HFFc6 (cell line): Measurements from ENCODE around the gene RASA4B. TPM values are rescaled to one million over a fixed set of nuclear protein-coding genes. Genes with fewer than 3 reads are reported as not detected.

Experiments
- DNase-seq: peaks from one replicate; pipeline ENCODE4 v3.0.0-alpha.2; 2018
- H3K27ac Mint-ChIP-seq: 2 replicates; pipeline ENCODE4 v1.8.0; 2020; ENCODE audit warnings: mild to moderate bottlenecking, mixed read lengths
- H3K27me3 Mint-ChIP-seq: 2 replicates; pipeline ENCODE4 v1.8.0; 2021; ENCODE audit warnings: mild to moderate bottlenecking, moderate library complexity, mixed read lengths; ENCODE audit not compliant: insufficient read depth
- H3K36me3 Mint-ChIP-seq: 2 replicates; pipeline ENCODE4 v1.8.0; 2021; ENCODE audit warnings: low read depth, mixed read lengths
- H3K4me1 Mint-ChIP-seq: 2 replicates; pipeline ENCODE4 v1.8.0; 2020; ENCODE audit warnings: low read depth, mixed read lengths
- H3K4me3 Mint-ChIP-seq: 2 replicates; pipeline ENCODE4 v1.8.0; 2020; ENCODE audit warnings: mild to moderate bottlenecking, moderate library complexity, mixed read lengths
- H3K9me3 Mint-ChIP-seq: 2 replicates; pipeline ENCODE4 v1.8.0; 2020; ENCODE audit warnings: mild to moderate bottlenecking, mixed read lengths
- total RNA-seq, 6 experiments: library from RNA; stranded (reverse); fragmentation: NEBNext Ultra II Directional; extraction: Animal tissue kit (Norgen Biotek cat#: 25700); gene quantifications; 2 replicates in 1 of 6; 3 replicates in 5 of 6; pipeline ENCODE4 v1.2.3, GENCODE V29; 2021
- TF ChIP-seq, protein P1 (sequence below): fragments of 200-600 bp; sonication (generic); IDR thresholded peaks from 2 replicates; pipeline ENCODE4 v1.5.0; 2021; ENCODE audit warnings: antibody characterized with exemption, mild to moderate bottlenecking

The RASA4B gene
- total RNA-seq, 6 experiments from 2014 or later, result 16.4 to 26.2 (median 20.2) TPM

DNA sequence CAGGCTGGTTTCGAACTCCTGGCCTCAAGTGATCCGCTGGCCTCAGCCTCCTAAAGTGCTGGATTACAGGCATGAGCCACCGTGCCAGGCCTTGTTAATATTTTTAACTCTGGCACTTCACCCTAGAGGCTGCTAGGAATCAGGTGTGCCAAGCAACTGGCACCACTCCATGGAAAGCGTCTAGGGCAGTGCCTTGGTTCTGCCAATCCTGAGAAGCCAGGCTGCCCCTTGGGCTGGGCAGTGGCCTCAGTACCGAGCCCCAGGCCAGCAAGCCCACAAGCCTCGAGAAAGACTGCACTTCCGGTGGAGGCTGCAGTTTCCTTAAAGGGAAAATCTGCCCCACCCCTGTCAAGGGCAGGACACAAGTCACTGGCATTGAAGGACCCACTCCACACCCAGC is 64.3 kb downstream of the RASA4B start:
- Mint-ChIP-seq H3K27ac (no peak overlapping the region), H3K9me3 (no peaks in the 10 kb centered on the region)

DNA sequence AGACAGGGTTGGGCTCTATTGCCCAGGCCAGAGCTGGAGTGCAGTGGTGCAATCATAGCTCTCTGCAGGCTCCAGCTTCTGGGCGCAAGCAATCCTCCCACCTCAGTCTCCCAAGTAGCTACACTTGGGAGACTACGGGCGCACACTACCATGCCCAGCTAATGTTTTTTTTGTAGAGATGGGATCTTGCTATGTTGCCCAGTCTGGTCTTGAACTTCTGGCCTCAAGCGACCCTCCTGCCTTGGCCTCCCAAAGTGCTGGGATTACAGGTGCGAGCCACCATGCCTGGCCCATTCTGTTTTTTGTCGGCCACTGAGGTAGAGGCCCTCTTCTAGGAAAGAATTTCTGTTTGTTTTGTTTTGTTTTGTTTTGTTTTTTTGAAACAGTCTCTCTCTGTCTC is 65.1 kb downstream of the RASA4B start:
- Mint-ChIP-seq H3K36me3 (no peaks in the 10 kb centered on the region), H3K27me3 (peaks cover 4% of the 10 kb centered on the region), H3K4me3 (no peak overlapping the region), H3K9me3 (no peaks in the 10 kb centered on the region), H3K27ac (no peak overlapping the region), H3K4me1 (peaks cover 8% of the 10 kb centered on the region)
- TF ChIP-seq, protein P1, sequence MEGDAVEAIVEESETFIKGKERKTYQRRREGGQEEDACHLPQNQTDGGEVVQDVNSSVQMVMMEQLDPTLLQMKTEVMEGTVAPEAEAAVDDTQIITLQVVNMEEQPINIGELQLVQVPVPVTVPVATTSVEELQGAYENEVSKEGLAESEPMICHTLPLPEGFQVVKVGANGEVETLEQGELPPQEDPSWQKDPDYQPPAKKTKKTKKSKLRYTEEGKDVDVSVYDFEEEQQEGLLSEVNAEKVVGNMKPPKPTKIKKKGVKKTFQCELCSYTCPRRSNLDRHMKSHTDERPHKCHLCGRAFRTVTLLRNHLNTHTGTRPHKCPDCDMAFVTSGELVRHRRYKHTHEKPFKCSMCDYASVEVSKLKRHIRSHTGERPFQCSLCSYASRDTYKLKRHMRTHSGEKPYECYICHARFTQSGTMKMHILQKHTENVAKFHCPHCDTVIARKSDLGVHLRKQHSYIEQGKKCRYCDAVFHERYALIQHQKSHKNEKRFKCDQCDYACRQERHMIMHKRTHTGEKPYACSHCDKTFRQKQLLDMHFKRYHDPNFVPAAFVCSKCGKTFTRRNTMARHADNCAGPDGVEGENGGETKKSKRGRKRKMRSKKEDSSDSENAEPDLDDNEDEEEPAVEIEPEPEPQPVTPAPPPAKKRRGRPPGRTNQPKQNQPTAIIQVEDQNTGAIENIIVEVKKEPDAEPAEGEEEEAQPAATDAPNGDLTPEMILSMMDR, result no peak
- DNase-seq, result no peak

More for the DNA sequence above, 64.3 kb downstream of the RASA4B start:
- TF ChIP-seq, protein P1, result no peak
- H3K4me1 Mint-ChIP-seq, result peaks cover 8% of the 10 kb centered on the region
- peaks cover 4% of the 10 kb centered on the region for H3K27me3 Mint-ChIP-seq
- no peaks in the 10 kb centered on the region for H3K36me3 Mint-ChIP-seq
- DNase-seq, result no peak
- H3K4me3 Mint-ChIP-seq, result no peak overlapping the region

DNA sequence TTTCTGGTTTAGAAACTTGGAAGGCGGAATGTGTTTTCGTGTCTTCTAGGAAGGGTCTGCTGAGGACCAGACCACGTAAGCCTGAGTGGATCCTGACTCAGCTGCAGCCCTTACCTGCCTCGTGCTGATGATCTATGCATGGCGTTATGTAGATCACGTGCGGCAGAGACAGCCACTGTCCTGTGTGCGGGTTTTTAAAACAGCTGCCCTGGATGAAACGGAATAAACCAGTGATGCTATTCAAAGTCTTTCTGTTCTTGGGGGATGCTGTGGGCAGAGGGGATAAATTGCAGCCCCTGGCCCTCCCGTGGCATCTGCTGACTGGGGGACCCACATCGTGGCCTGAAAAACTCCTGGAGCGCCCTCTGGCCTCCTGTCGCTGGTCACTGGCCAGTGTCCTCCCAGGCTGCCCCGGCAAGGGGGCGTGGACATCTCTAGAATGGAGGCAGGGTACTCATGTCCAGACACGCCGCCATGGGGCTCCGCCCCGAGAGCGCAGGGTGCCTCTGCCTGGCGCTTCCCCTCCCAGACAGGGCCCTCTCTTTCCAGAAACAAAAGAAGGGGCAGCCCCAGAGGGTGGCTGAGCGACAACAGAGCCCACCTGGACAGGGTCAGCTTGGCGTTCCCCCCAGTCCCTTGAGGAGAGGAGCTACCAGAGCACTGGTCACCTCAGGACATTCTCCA is 66.1 kb downstream of the RASA4B start:
- no peak for DNase-seq
- H3K27me3 Mint-ChIP-seq, result peaks cover 4% of the 10 kb centered on the region

DNA sequence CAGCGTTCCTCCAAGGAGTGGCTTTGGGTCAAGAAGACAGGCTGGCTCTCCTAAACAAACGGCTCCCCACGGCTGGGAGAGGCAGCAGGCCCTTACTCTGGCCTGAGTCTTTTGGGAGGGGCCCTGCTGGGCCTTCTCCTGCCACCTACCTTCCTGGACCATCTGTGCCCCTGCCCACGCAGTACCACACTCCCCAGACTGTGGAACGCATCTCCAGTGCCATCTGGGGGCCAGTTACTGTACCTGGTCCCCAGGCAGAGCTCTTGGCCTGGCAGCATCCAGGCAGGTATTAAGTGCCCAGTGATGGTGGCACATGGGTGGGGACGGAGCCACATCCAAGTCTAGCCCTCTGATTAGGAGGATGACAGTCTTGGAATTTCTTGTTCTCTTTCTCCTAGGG is 67.3 kb downstream of the RASA4B start:
- no peak for DNase-seq
- Mint-ChIP-seq H3K4me1 (no peaks in the 10 kb centered on the region), H3K27ac (no peak overlapping the region), H3K4me3 (no peak overlapping the region), H3K9me3 (no peaks in the 10 kb centered on the region), H3K36me3 (no peaks in the 10 kb centered on the region), H3K27me3 (peaks cover 4% of the 10 kb centered on the region)
- TF ChIP-seq, protein P1, result peak; percentile 21; the same call in 1 of the 2 replicates

More for the DNA sequence above, 66.1 kb downstream of the RASA4B start:
- Mint-ChIP-seq H3K27ac (no peak overlapping the region), H3K4me3 (no peak overlapping the region), H3K36me3 (no peaks in the 10 kb centered on the region), H3K9me3 (no peaks in the 10 kb centered on the region), H3K4me1 (peaks cover 3% of the 10 kb centered on the region)
- TF ChIP-seq, protein P1, result no peak

DNA sequence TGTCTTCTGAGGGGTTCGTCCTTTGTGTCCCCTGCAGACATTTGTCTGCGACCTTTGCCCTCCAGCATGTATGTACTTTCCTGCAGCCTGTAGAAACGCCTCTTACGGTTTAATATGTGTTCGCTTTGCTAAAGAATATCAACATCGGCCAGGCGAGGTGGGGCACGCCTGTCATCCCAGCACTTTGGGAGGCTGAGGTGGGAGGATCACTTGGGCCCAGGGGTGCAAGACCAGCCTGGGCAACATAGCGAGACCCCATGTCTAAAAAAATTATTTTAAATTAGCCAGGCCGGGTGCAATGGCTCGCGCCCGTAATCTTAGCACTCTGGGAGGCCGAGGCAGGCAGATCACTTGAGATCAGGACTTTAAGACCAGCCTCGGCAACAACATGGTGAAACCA is 68.4 kb downstream of the RASA4B start:
- Mint-ChIP-seq H3K36me3 (no peaks in the 10 kb centered on the region), H3K27ac (no peak overlapping the region), H3K4me1 (no peaks in the 10 kb centered on the region), H3K9me3 (no peaks in the 10 kb centered on the region), H3K4me3 (no peak overlapping the region), H3K27me3 (peaks cover 4% of the 10 kb centered on the region; the same call in 1 of the 2 replicates)
- TF ChIP-seq, protein P1, result no peak
- DNase-seq, result no peak
